Measurements from ENCODE around the gene FNDC11.
"Not testable (repeated sequence)": the region's sequence is repeated elsewhere in the genome, so short reads cannot be mapped to it uniquely, and the experiment has no call there.

The FNDC11 gene

DNA sequence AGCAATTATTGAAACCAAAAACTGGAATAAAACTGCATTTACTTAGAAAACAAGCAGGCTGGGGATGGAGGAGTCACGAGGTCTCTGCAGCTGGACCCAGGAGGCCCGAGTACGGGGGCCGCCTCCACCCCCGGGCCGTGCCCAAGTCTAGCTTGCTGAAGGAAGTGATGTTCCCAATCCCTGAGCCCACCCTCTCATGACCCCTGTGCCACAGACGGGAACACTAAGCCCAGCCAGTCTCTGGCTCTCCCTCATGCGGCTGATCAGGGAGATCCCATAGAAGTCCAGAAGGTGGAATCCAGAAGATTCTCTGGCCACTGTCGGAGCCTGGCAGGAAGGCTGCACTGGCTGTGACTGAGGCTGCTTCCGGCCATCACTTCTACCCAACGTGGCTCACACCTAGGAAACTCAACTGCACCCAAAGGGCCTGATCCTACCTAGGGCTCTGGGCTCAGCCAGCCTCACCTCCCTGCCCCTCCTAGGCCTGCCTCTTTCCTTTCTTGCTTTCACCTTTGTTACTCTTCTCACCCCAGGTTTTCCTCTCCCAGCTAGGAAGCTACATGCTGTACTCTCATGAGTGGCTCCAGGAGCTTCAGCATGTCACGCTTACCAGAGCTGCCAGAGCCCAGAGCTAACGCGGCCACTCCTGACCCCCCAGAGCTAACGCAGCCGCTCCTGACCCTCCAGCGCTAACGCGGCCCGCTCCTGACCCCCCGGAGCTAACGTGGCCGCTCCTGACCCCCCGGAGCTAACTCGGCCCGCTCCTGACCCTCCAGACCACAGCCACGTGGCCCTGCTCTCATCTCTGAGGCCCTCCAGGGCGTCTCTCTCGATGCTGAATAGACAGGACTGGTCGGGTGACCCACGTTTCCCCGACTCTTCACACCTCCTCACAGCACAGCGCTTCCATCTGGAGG is 44.8 kb downstream of the FNDC11 start:
- DNase-seq (ENCODE audit: low read depth in 2 of 2) = no peak

DNA sequence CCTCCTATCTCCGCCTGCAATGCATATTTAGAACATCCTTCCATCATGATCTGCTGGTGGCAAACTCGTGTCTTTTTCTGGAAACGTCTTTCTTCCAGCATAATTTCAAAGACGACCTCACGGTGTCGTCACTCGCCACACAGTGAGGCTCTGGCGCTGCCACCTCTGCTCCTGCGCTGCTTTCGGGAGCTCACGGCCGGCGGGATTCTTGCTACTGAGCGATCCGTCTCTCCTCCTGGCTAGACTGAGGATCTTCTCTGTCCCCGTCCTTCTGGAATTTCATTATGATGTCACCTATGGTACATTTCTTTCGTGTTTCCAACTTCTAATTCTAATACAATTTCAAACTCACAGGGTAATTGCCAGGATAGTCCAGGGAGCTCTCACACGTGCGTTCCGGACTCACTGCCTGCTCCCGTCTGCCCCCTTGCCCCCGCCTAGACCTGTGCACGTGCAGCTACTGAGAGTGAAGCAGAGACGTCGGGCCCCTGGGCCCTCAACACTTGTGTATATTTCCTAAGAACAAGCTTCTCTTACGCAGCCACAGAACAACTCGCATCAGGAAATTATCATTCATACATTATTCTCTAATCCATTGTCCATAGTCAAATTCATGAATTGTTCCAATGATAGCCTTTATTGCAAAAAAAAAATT is 45.6 kb downstream of the FNDC11 start:
- no peak for DNase-seq (ENCODE audit: low read depth in 2 of 2)

DNA sequence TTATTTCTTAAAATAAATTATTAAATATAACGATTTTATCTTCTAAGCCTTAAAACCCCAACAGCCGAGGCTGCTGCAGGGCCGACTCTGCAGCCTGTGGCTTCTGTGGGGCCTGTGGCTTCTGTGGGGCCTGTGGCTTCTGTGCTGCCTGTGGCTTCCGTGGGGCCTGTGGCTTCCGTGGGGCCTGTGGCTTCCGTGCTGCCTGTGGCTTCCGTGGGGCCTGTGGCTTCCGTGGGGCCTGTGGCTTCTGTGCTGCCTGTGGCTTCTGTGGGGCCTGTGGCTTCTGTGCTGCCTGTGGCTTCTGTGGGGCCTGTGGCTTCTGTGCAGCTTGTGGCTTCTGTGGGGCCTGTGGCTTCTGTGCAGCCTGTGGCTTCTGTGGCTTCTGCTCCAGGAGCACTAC is 47.7 kb downstream of the FNDC11 start:
- not testable (repeated sequence) for DNase-seq (ENCODE audit: low read depth in 2 of 2)

DNA sequence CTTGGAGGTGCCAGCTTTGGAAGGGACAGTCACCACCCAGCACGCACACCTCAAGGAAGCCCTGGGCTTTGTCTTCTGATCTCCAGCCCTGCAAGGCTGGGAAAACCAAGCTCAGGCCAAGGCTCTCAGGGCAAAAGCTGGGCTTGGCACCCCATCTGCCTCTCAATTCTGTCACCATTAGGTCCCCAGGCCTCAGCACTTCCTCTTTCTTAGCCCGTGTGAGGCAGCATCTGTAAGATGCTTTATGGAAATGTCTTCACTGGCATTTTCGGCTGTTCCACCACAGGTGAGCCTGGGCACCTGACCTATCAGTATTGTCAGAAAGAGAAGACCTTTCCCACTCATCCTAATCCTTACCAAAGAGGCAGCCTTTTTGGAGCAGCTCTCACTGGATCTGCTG is 48.4 kb downstream of the FNDC11 start:
- no peak for DNase-seq (ENCODE audit: low read depth in 2 of 2)

Measured in activated CD8-positive, alpha-beta memory T cell treated with anti-CD3 and anti-CD28 coated beads for 4 hours (primary cell).